IgD-negative memory B cell (primary cell): ENCODE results near the gene LGALS4. TPM values are rescaled to one million over a fixed set of nuclear protein-coding genes. Genes with fewer than 3 reads are reported as not detected.
A peak's percentile ranks its signal among the peaks of the same experiment; 100 is the strongest.
"Not testable (repeated sequence)": the region's sequence is repeated elsewhere in the genome, so short reads cannot be mapped to it uniquely, and the experiment has no call there.

Source experiments
- H3K27ac Mint-ChIP-seq, 3 donors: one replicate each; pipeline ENCODE4 v1.8.0; 2020 to 2022; ENCODE audit warnings: mild to moderate bottlenecking in 3 of 3, mixed read lengths in 3 of 3, moderate library complexity in 1 of 3
- H3K27me3 Mint-ChIP-seq: one replicate; pipeline ENCODE4 v1.8.0; 2021; ENCODE audit warnings: mixed read lengths
- H3K36me3 Mint-ChIP-seq: one replicate; pipeline ENCODE4 v1.8.0; 2020; ENCODE audit warnings: mild to moderate bottlenecking, mixed read lengths
- H3K4me1 Mint-ChIP-seq, 3 donors: one replicate each; pipeline ENCODE4 v1.8.0; 2020 to 2022; ENCODE audit warnings: mixed read lengths in 3 of 3, mild to moderate bottlenecking in 1 of 3
- H3K4me3 Mint-ChIP-seq, 4 donors: one replicate each; pipeline ENCODE4 v1.8.0; 2020 to 2022; ENCODE audit warnings: mild to moderate bottlenecking in 4 of 4, mixed read lengths in 4 of 4, moderate library complexity in 3 of 4
- H3K9me3 Mint-ChIP-seq, 3 donors: one replicate each; pipeline ENCODE4 v1.8.0; 2020 to 2021; ENCODE audit warnings: mixed read lengths in 3 of 3, mild to moderate bottlenecking in 1 of 3
- polyA plus RNA-seq: library from polyadenylated mRNA; unstranded; fragments of 300-500 nt; fragmentation: Illumina TruSeq; gene quantifications from one replicate; pipeline ENCODE4 v1.2.3, GENCODE V29; 2021

The LGALS4 gene
- polyA plus RNA-seq, 1 donor from 2014 or later: not detected

DNA sequence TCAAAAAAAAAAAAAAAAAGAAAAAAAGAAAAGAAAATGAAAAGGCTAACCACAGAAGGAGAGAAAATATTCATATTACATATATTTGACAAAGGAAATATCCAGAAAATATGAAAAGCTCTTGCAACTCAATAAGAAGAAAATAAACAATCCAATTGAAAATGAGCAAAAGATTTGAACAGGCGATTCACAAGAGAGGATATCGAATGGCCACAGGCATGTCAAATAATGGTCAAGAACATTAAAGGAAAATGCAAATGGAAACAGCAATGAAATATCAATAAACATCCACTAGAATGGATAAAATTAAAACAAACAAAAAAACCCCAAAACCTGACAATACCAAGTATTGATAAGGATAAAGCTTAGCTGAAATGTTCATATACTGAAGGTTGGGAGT lies 47.5 kb downstream of the LGALS4 start:
- Mint-ChIP-seq H3K4me3 (peak overlapping the region in 1 of 4 donors; percentile 32), H3K9me3 (no peaks in the 10 kb centered on the region), H3K27ac (peak overlapping the region in 1 of 3 donors; percentile 59), H3K27me3 (peaks cover 1% of the 10 kb centered on the region), H3K36me3 (no peaks in the 10 kb centered on the region), H3K4me1 (peaks cover 11 to 12% (median 12%) of the 10 kb centered on the region in 3 donors)

DNA sequence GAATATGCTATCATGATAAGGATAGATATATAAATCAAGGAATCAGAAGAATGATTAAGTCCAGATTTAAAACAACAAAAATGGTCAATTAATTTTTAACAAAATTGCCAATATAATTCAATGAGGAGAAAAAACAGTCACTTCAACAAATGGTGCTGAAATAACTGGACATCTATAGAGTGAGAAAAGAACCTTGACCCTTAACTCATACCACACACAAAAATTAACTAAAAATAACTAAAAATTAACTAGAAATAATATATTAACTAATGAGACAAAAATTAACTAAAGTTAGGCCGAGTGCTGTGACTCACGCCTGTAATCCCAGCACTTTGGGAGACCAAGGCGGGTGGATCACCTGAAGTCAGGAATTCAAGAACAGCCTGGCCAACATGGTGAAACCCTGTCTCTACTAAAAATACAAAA lies 48.9 kb downstream of the LGALS4 start:
- Mint-ChIP-seq H3K27me3 (peaks cover 1% of the 10 kb centered on the region), H3K27ac (no peak overlapping the region), H3K36me3 (no peaks in the 10 kb centered on the region), H3K4me1 (peaks cover 4 to 7% (median 4%) of the 10 kb centered on the region in 3 donors), H3K9me3 (no peaks in the 10 kb centered on the region), H3K4me3 (no peak overlapping the region)

DNA sequence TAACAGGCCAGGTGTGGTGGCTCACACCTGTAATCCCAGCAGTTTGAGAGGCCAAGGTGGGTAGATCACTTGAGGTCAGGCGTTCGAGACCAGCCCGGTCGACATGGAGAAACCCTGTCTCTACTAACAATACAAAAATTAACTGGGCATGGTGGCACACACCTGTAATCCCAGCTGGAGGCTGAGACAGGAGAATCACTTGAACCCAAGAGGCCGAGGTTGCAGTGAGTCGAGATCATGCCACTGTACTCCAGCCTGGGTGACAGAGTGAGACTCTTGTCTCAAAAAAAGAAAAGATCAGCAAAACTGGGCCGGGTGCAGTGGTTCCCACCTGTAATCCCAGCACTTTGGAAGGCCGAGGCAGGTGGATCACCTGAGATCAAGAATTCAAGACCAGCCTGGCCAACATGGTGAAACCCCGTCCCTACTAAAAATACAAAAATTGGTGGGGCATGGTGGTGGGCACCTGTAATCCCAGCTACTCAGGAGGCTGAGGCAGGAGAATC lies 50.8 kb downstream of the LGALS4 start:
- H3K36me3 Mint-ChIP-seq, H3K9me3 Mint-ChIP-seq, H3K4me1 Mint-ChIP-seq, H3K4me3 Mint-ChIP-seq, H3K27me3 Mint-ChIP-seq, H3K27ac Mint-ChIP-seq: not testable (repeated sequence)

DNA sequence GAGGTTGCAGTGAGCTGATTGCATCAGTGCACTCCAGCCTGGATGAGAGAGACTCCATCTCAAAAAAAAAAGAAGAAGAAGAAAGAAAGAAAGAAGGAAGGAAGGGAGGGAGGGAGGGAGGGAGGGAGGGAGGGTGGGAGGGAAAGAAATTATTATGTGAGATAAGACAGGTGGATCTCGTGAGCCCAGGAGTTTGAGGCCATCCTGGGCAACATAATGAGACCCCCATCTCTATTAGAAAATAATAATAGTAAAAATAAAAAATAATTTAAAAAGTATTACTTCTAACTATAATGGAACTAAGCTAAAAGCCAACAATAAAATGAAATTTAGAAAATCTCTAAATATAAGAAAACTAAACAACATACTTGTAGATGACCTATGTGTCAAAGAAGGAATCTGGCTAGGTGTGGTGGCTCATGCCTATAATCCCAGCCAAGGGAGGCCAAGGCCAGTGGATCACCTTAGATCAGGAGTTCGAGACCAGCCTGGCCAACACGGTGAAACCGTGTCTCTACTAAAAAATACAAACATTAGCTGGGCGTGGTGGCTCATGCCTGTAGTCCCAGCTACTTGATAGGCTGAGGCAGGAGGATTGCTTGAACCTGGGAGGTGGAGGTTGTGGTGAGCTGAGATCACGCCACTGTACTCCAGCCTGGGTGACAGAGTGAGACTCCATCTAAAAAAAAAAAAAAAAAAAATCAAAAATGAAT lies 51.8 kb downstream of the LGALS4 start:
- not testable (repeated sequence) for H3K36me3 Mint-ChIP-seq, H3K4me3 Mint-ChIP-seq, H3K4me1 Mint-ChIP-seq, H3K27me3 Mint-ChIP-seq, H3K9me3 Mint-ChIP-seq
- peak overlapping the region in 1 of 3 donors; percentile 77 for H3K27ac Mint-ChIP-seq

DNA sequence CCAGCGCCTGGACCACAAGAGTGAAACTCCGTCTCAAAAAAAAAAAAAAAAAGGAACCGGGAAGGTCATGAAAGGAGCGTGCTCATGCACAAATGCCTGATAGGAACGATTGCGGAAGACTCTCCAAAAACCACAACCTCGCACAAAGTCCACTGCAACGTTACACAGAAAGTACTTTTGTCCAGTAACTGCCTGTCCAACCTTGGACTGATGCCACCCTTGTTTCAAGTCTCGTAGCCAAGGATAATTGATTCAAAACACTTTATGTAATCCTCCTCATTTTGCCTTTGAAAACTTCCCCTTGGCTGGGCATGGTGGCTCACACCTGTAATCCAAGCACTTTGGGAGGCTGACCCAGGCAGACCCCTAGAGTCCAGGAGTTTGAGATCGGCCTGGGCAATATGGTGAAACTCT lies 53.1 kb downstream of the LGALS4 start:
- Mint-ChIP-seq H3K4me1 (peaks cover 4 to 7% (median 4%) of the 10 kb centered on the region in 3 donors), H3K27ac (no peak overlapping the region), H3K36me3 (no peaks in the 10 kb centered on the region), H3K4me3 (no peak overlapping the region), H3K27me3 (peaks cover 1% of the 10 kb centered on the region), H3K9me3 (no peaks in the 10 kb centered on the region)

DNA sequence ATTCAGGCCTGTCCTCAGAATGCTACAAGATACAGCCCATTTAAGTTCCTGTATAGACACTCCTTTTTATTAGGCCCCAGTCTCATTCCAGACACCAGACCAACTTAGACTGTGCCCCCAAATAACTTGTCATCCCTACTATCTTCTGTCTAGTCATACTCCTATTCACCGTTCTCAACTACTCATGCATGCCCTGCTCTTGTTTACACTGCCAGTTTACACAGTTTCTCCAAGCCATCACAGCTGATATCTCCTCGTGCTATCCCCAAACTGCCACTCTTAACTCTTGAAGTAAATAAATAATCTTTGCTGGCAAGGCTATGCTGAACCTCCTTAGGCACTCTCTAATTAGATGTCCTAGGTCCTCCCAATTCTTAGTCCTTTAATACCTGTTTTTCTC lies 58.5 kb downstream of the LGALS4 start:
- not testable (repeated sequence) for H3K4me1 Mint-ChIP-seq, H3K9me3 Mint-ChIP-seq, H3K27me3 Mint-ChIP-seq, H3K27ac Mint-ChIP-seq, H3K4me3 Mint-ChIP-seq, H3K36me3 Mint-ChIP-seq

DNA sequence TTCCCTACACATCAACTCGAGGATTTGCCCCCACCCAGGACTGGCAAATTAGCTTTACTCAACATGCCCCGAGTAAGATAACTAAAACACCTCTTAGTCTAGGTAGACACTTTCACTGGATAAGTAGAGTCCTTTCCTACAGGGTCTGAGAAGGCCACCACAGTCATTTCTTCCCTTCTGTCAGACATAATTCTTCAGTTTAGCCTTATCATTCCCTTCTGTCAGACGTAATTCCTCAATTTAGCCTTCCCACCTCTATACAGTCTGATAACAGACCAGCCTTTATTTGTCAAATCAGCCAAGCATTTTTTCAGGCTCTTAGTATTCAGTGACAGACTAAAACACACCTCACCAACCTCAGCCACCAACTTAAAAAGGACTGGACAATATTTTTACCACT lies 59.0 kb downstream of the LGALS4 start:
- not testable (repeated sequence) for H3K27me3 Mint-ChIP-seq, H3K4me3 Mint-ChIP-seq, H3K27ac Mint-ChIP-seq, H3K9me3 Mint-ChIP-seq, H3K36me3 Mint-ChIP-seq, H3K4me1 Mint-ChIP-seq

Other genes with a start within 250 kb of the LGALS4 start
- gene MAP4K1, start 195.0 kb downstream of the LGALS4 start, polyA plus RNA-seq: 250 TPM
- 371 TPM for gene EIF3K, start 193.8 kb downstream of the LGALS4 start, polyA plus RNA-seq
- gene ACTN4, start 165.3 kb downstream of the LGALS4 start, polyA plus RNA-seq: 21.8 TPM
- gene CAPN12, start 68.5 kb downstream of the LGALS4 start, polyA plus RNA-seq: 31.6 TPM
- not detected for gene LGALS7, start 39.4 kb downstream of the LGALS4 start, polyA plus RNA-seq
- gene LGALS7B, start 23.7 kb downstream of the LGALS4 start, polyA plus RNA-seq: not detected
- 307 TPM for gene ECH1, start 18.8 kb upstream of the LGALS4 start, polyA plus RNA-seq
- 78.9 TPM for gene HNRNPL, start 37.0 kb upstream of the LGALS4 start, polyA plus RNA-seq
- gene RINL, start 65.3 kb upstream of the LGALS4 start, polyA plus RNA-seq: 61.3 TPM
- 45.5 TPM for gene SIRT2, start 86.7 kb upstream of the LGALS4 start, polyA plus RNA-seq
- gene NFKBIB, start 87.0 kb upstream of the LGALS4 start, polyA plus RNA-seq: 18.2 TPM
- not detected for gene CCER2, start 99.2 kb upstream of the LGALS4 start, polyA plus RNA-seq
- gene SARS2, start 117.8 kb upstream of the LGALS4 start, polyA plus RNA-seq: 21.7 TPM
- gene MRPS12, start 118.0 kb upstream of the LGALS4 start, polyA plus RNA-seq: 75.4 TPM
- gene FBXO17, start 162.8 kb upstream of the LGALS4 start, polyA plus RNA-seq: not detected
- gene FBXO27, start 219.6 kb upstream of the LGALS4 start, polyA plus RNA-seq: 0.38 TPM